NB4 (cell line): ENCODE data around the gene IRS2.

Experiments
- CTCF ChIP-seq: IDR thresholded peaks from one replicate; pipeline ENCODE4 v1.5.1; 2012; ENCODE audit warnings: low read depth, low read length
- MYC ChIP-seq: IDR thresholded peaks from 2 replicates; pipeline ENCODE4 v1.6.1; 2011; ENCODE audit warnings: low read depth, low read length
- POLR2A ChIP-seq: IDR thresholded peaks from 2 replicates; pipeline ENCODE4 v1.6.1; 2011; ENCODE audit warnings: mild to moderate bottlenecking; ENCODE audit not compliant: insufficient read length; ENCODE audit errors: extremely low read depth
- TF ChIP-seq, protein P1 (sequence below): IDR thresholded peaks from 2 replicates; pipeline ENCODE4 v1.6.1; 2011; ENCODE audit warnings: low read depth, low read length

- no peak for TF ChIP-seq CTCF
- TF ChIP-seq POLR2A, result no peak
- TF ChIP-seq, protein P1, sequence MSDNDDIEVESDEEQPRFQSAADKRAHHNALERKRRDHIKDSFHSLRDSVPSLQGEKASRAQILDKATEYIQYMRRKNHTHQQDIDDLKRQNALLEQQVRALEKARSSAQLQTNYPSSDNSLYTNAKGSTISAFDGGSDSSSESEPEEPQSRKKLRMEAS, result no peak
- TF ChIP-seq MYC, result no peak
Measured at GRCh38 chr13:109756778-109757177, 29.6 kb downstream of the IRS2 start.
